NCI-H146 treated with DMSO at 0.1 percent for 48 hours (cell line): Measurements from ENCODE around the gene C1S.
A peak's percentile ranks its signal among the peaks of the same experiment; 100 is the strongest.
"Not testable (repeated sequence)": the region's sequence is repeated elsewhere in the genome, so short reads cannot be mapped to it uniquely, and the experiment has no call there.

Source experiments
- DNase-seq: peaks from one replicate; lab custom pipeline; 2025; ENCODE audit not compliant: unreplicated experiment; lab: John Stamatoyannopoulos, UW

C1S gene

GRCh38 chr12:7046383-7047105, 14.0 kb upstream of the C1S start:
- DNase-seq, result no peak

DNA sequence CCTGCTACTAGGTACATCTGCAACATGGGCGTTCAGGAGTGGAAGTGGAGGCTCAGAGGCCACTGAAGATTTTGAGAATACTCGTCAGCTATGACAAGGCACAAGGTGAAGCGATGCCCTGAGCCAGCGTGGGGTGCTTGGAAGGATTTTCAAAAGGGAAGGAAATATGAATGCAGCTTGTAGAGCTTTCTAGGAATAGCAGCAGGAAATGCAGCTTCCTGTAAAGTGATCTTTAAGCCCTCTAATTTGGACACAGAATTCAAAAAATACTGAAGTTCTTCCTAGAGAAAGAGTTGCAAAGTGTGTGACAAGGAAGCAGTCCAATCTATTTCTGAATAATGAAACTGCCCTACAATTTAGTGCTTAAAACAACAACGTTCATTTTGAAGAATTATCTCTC, 13.2 kb upstream of the C1S start:
- no peak for DNase-seq

DNA sequence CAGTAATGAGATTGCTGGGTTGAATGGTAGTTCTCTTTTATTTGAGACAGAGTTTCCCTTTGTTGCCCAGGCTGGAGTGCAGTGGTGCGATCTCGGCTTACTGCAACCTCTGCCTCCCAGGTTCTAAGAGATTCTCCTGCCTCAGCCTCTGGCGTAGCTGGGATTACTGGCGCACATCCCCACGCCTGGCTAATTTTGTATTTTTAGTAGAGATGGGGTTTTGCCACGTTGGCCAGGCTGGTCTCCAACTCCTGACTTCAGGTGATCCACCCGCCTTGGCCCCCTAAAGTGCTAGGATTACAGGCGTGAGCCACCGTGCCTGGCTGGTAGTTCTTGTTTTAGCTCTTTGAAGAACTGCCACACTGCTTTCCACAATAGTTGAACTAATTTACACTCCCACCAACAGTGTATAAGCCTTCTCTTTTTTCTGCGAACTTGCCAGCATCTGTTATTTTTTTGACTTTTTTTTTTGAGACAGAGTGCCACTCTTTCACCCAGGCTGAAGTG, 11.0 kb upstream of the C1S start:
- not testable (repeated sequence) for DNase-seq

DNA sequence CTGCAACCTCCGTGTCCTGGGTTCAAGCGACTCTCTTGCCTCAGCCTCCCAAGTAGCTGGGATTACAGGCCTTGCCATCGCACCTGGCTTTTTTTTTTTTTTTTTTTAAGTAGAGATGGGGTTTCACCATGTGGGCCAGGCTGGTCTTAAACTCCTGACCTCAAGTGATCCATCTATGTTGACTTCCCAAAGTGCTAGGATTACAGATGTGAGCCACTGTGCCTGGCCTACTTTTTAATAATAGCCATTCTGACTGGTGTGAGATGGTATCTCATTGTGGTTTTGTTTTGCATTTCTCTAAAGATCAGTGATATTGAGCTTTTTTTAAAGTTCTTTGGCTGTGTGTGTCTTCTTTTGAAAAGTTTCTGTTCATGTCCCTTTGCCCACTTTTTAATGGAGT, 10.5 kb upstream of the C1S start:
- DNase-seq, result not testable (repeated sequence)

- DNase-seq, result no peak
These were observed 5.6 kb upstream of the C1S start for GRCh38 chr12:7054925-7055324.

GRCh38 chr12:7055736-7056135, 4.8 kb upstream of the C1S start:
- not testable (repeated sequence) for DNase-seq

GRCh38 chr12:7058163-7058845, 2.2 kb upstream of the C1S start:
- no peak for DNase-seq

GRCh38 chr12:7058850-7059395, 1.6 kb upstream of the C1S start:
- no peak for DNase-seq

DNA sequence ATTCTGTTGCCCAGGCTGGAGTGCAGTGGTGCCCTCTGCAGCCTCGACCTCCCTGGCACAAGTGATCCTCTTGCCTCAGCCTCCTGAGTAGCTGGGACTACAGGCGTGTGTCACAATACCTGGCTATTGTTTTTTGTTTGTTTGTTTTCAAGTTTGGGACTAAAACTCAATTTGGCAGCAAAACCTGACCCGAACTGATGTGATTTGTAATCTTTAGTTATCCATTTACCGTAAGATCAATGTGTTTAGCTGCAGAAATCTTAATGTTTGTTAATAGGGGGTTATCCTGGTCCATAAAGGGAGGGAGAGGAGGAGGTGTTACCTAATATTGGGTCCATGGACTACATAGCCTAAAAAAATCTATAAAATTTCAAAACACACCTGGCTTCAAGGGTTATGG, 738 bp upstream of the C1S start:
- no peak for DNase-seq

GRCh38 chr12:7061138-7061537, 620 bp downstream of the C1S start:
- DNase-seq, result no peak

GRCh38 chr12:7061596-7061995, 1.1 kb downstream of the C1S start:
- no peak for DNase-seq

GRCh38 chr12:7064516-7064915, 4.0 kb downstream of the C1S start:
- no peak for DNase-seq

GRCh38 chr12:7065073-7065623, 4.6 kb downstream of the C1S start:
- no peak for DNase-seq

DNA sequence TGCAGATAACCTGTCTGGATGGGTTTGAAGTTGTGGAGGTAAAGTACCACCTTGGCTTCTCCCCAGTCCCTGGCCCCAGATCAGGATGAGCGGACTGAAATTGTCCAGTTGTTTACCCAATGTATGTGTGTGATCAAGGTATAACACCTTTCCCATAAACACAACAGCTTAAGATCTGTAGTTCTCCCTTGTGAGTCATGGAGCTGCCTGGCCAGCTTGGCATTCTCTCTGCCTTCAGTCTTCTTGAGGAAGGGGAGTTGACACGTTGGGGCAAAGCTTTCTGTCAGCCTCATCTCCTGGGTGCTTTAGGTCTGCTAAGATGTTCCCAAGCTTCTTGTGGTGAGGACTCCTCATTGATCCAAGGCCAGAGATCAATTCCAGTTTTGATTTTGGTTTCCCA, 6.1 kb downstream of the C1S start:
- no peak for DNase-seq

DNA sequence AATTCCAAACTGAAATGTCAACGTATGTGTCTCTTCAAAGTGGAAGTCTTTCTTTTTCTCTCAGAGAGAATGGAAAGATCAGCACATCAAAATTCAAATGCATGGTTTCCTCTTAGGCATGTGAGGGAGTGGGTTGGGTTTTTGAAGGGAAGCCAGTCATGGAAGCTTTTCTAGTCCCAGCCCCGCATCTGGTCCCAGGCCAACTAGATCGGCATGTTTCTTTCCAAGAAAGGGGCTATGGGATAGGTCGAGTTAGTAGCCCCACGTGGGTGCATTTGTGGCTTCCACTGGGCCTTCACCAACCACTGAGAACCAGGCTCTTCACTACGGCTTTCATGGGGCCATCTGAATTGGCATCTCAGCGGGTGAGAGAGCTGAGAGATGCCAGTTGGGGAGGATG, 6.6 kb downstream of the C1S start:
- DNase-seq, result no peak

GRCh38 chr12:7068240-7068993, 7.9 kb downstream of the C1S start:
- DNase-seq, result no peak

DNA sequence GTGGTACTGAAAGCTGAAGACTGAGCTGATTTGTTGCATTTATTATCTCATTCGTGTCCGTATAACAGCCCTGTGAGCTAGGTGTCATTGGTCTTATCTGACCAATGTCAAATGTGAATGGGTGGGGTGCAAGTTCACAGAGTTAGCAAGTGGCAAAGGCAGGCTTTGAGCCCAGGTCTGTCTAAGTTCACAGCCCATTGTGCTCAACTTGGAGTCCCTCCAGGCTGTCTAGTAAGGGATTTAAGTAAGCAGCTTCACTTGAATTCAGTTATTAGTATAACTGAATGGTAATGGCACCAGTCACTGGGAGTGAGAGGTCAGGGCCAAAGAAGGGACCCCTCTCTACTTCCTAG, 8.5 kb downstream of the C1S start:
- no peak for DNase-seq

GRCh38 chr12:7069386-7069785, 8.9 kb downstream of the C1S start:
- DNase-seq, result no peak

GRCh38 chr12:7072035-7072434, 11.5 kb downstream of the C1S start:
- DNase-seq, result no peak

DNA sequence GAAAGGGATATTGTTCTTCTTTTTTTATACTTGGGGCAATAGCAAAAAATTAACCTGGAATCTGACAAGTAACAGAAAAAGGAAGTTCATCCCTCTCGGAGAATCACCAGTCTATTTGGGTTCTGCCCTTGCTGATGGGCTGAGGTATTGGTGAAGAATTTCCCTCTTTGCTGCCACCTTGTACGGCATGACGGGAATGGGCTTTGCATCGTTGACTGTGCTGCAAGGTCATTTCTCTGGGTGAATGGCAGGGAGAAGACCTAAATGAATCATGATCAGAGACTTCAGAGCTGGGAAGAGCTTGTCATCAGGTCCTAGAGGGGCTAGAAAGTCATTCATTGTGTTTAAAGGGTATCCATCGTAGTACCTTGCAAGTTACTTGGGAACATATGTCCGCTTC, 12.0 kb downstream of the C1S start:
- DNase-seq, result no peak

- DNase-seq, result peak; percentile 88
These were observed 13.4 kb downstream of the C1S start for GRCh38 chr12:7073946-7074345.
